IPS DF 19.7 (cell line): ENCODE data around the gene RGS2.

Experiments
- DNase-seq: peaks from one replicate; pipeline ENCODE4 v3.0.0-alpha.2; 2013; ENCODE audit warnings: low read depth, low spot score

Gene RGS2

DNA sequence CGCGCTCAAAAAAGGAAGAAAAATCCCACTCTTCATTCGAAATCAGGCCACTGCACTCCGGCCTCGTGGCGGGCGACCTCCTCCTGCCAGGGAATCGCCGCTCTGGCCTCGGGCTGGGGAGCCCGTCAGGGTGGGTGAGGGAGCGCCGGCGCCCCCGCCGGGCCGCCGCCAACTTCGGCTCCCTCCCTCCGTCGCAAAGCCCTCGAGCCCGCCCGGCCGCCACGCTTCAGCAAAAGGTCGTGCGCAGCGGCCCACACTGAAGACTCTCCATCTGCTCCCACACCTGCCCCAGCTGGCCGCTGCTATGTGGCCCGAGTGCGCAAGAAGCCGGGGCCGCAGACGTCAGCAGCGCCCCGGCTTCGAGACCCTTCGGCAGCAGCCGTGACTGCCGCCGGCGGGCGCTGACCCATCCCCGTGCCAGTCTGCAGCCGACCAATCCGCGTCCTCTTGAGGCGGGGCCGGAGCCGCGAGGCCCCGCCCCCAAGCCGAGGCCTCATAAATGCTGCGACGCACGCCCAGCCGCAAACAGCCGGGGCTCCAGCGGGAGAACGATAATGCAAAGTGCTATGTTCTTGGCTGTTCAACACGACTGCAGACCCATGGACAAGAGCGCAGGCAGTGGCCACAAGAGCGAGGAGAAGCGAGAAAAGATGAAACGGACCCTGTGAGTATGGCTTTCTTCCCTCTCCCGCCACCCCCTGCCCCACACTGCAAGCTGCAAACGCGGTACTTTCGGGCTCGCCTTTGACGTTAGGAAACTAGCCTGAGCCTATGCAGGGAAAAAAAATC lies at the start of gene RGS2:
TSS of gene RGS2 (plus strand) at position 522 of the 789 bp plus-strand sequence. CDS start at position 555, 33 bp downstream.
- peak; percentile 76 for DNase-seq

DNA sequence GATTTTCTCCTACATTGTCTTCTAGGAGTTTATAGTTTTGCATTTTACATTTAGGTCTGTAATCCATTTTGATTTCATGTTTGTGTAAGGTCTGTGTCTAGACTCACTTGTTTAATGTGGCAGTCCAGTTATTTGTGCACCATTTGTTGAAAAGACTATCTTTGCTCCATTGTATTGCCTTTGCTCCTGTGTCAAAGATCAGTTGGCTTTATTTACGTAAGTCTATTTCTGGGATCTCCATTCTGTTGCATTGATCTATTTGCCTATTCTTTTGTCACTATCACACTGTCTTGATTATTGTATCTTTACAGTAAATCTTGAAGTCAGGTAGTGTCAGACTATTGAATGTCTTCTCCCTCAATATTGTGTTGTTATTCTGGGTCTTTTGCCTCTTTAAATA lies 49.7 kb upstream of the RGS2 start:
- DNase-seq = no peak

DNA sequence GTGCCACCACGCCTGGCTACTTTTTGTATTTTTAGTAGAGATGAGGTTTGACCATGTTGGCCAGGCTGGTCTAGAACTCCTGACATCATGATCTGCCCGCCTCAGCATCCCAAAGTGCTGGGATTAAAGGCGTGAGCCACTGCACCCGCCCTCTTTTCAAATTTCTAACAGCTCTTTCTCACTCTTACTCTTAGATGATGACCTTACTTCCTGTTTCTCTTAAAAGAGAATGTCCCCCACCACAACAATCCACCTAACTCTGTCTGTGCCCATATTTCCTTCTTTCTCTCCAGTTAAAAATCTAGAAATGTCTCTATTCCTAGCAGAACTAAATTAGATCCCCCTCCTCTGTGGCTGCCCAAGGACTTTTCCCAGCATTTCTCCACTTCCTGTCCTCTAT lies 46.6 kb upstream of the RGS2 start:
- no peak for DNase-seq

DNA sequence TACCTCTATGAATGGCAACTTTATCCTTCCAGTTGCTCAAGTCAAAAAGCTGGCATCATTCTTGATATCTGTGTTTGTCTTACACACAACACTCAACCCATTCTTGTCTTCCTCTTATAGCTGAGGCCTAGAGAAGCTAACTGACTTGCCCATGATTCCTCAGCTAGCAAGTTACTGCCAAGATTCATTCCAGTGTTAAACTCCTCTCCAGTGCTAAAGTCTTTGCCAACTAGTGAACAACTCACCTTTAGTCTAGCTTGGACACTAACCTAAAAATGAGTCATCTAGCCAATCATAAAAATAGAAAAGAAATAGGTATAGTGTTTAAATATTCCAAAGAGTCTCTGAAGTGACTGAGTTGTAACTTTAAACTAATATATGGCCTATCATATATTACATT lies 45.6 kb upstream of the RGS2 start:
- DNase-seq = no peak

DNA sequence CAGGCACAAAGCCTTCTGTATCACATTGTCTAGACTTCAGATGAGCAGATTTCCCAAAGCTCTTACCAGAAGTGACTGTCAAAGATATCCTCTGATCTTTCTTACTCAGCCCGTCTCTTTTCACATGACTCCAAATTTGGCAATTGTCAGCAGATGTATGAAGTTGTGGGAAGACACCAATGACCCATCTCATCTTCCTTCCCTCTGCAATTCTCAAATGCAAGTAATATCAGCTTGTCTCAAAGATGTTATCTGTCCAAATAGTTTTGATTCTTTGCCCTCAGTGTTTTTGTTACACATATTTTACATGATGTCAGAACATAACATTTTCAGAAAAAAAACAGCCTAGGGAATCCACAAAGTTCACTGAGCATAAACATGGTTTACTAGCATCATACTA lies 45.1 kb upstream of the RGS2 start:
- no peak for DNase-seq

- DNase-seq = no peak
Measured at GRCh38 chr1:192764675-192765074, 44.2 kb upstream of the RGS2 start.

DNA sequence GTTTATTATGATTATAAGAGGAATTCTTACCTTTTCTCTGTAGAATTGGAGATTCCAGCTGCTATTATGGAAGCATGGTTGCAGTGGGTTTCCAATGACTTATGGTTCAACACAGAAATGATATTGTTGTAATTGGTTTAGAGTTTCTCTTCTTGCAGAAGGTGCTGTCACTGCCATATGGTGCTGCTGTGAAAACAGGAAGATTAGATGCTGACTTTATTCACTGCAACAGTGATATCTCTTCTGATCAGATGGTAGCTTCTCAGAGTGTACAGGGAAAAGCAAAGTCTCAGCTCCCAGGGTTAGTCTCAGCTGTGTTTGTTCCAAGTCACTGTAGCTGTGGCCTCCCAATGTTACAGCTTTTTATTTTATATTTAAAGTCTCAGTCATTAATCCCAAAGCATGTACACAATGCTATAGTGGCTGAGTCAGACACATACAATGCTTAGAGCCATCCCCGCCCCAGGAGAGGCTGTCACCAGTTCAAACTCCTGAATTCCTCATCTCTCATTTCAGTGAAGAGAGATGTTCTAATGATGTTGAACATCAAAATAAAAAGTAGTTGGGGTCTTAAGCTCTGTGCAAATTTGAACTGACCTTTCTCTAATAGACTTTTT lies 42.7 kb upstream of the RGS2 start:
- DNase-seq = no peak

- DNase-seq = peak; percentile 9
Measured at GRCh38 chr1:192766876-192767275, 42.0 kb upstream of the RGS2 start.

GRCh38 chr1:192767798-192768197 lies 41.0 kb upstream of the RGS2 start:
- no peak for DNase-seq

DNA sequence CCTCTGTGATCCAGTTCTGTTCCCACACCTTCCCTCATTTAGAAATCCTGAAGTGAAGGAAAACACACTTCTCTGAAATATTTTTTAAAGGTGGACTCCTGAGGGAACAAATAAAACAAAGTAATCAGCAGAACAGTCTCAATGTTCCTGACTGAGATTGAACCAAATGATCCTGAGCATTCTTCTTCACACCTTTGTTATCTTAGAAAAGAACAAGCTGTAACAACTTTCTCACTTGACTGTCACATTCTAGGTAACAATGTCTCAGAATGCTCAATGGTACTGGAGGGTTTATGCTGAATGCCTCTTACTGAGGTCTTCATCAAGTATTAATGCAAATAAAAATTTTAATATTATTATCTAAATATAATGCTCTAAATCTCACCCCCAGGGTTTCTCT lies 40.4 kb upstream of the RGS2 start:
- DNase-seq = no peak

DNA sequence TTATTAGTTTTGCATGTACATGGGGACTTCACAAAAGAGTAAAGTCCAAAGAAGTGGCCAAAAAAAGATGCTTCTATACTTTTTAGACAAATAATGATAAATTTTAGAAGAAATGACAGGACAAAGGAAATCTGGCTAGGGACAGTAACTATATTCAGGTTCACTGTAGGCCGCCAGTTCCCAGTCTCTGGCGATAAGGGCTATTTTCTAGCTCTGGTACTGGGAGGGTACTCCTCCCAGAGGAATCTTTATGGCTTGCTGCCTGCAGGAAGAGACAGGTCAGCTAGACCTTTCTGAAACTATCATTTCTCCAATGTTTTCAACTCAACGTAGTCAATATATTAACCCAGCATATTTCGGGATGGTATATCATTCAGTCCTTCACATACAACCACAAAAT lies 37.5 kb upstream of the RGS2 start:
- no peak for DNase-seq

DNA sequence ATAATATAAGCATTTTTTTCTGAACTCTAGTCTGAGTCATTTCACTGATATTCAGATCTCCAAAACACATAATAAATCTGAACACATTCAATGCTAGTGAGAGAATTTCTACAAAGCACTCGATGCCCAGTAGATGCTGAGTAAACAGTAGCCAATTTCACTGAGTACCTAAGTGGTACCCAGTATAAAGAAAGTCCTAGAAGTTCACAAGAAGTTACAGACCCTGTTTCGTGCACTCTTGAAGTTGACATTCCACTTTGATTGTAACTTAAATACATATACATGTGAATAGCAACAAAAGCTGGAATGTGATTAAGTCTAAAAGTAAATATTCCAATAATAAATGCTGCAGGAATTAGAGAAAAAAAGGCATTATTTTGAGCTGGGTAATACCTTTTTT lies 33.2 kb upstream of the RGS2 start:
- DNase-seq = no peak

- no peak for DNase-seq
Measured at GRCh38 chr1:192776206-192776605, 32.6 kb upstream of the RGS2 start.

DNA sequence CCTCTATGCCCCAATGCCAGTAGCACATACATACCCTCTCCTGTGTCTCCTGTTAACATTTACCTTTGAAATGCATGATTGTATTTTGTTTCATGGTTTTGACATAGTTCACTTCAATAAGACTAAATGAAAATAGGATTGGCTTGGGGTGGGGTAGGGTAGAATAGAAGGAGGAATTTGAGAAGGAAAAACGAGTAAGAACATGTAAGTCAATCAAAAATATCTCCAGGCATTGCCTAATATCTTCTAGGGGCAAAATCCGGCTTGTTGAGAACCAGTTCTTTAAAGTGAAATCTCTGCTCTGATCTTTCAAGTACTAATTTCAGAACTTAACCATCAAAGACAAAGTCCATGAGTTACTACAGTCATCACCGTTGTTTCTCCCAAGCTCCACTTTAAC lies 31.8 kb upstream of the RGS2 start:
- no peak for DNase-seq

DNA sequence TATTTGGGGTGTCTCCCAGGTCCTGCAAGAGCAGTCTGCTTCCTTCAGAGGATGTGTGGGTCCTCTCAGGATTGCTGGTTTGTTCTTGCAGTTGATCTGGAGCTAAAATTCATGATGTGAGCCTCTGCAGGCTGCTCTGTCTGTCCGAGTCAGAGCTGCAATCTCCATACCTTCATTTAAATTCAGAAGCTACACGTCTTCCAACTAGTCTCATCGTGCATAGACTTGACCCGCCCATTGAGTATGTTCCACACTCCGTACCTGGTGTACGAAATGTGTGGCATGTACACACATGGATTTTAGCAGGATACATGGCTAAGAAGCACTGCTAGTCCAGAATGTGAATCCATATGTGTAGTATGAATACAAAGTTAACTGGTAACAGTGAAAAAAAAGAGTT lies 25.0 kb upstream of the RGS2 start:
- no peak for DNase-seq

DNA sequence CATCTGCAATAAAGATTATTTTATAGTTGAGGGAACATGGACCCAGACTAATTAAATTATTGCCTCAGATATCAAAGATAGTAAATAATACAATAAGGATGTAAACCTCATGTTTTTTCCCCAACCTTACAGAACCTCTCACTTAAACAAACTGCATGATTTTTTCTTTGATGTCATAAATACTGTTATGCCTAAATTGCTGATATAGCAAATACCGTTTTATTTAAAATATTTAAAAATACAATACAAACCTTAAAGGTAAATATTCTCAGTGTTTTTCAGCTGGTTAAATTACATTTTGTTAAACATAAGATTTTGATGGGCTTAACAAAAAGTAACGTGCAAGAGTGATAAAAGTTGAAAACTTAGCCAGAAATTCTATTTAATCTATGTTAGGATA lies 24.4 kb upstream of the RGS2 start:
- DNase-seq = no peak

DNA sequence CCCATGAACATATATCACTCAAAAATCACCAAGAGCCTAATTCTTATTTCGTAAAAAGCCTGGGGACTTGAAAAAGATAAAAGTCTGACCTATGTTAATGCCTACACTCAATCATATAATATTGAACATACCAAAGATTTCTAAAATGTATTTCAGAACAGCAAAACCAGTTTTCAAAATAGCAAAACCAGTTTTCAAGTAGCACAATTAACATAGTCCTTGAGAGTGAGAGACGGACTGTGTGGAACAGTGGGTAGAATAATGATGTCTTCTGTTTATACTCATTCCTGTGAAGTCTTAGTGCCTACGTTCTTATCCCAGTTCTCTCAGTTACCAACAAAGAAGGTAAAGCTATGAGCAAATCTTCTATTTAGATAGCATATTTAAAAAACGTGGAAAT lies 22.3 kb upstream of the RGS2 start:
- DNase-seq = no peak

- no peak for DNase-seq
Measured at GRCh38 chr1:192787914-192788585, 20.8 kb upstream of the RGS2 start.

- DNase-seq = no peak
Measured at GRCh38 chr1:192789871-192790270, 19.0 kb upstream of the RGS2 start.

- no peak for DNase-seq
Measured at GRCh38 chr1:192792628-192793027, 16.2 kb upstream of the RGS2 start.

DNA sequence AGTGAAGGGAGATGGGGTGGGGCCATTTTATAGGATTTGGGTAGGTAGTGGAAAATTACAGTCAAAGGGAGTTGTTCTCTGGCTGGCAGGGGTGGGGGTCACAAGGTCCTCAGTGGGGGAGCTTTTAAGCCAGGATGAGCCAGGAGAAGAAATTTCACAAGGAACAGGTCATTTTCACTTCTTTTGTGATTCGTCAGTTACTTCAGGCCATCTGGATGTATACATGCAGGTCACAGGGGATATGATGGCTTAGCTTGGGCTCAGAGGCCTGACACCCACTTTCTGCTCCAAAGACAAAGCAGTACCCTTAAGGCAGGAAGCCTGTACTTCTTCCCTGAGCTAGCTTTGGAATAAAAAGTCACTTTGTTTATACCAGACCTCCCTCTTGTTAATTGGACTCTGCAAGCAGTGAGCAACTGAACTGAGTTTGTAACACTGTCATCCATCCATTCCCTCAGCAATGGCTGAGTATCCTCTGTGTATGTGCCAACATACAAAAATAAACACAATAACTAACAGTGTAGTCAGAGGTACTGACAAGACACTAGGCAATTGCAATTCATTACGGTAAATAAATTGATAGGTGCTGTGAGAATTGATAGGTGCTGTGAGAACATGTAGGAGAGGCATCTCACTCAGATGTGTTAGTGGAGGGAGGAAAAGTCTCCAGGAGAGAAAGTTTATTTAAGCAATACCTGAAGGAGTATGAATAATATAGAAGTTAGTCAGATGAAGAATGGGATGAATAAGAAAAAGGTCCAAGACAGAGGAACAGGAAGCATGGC lies 14.7 kb upstream of the RGS2 start:
- DNase-seq = no peak

DNA sequence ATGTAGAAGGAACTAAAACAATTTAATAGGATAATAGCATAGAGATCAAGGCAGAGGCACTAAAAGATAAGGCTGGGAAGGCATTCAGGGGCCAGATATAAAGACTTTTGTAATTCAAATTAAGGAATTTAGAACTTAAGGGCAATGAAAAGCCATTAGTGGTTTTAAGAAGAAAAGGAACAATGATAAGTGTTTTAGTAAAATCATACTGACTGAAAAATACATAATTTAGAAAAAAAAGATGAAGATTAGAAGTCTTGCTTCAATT lies 14.1 kb upstream of the RGS2 start:
- no peak for DNase-seq
